Measurements from ENCODE around the gene STK38L.
A peak's percentile ranks its signal among the peaks of the same experiment; 100 is the strongest.

STK38L gene

GRCh38 chr12:27273114-27273513 is 29.0 kb downstream of the STK38L start:
- TF ChIP-seq, protein P1, sequence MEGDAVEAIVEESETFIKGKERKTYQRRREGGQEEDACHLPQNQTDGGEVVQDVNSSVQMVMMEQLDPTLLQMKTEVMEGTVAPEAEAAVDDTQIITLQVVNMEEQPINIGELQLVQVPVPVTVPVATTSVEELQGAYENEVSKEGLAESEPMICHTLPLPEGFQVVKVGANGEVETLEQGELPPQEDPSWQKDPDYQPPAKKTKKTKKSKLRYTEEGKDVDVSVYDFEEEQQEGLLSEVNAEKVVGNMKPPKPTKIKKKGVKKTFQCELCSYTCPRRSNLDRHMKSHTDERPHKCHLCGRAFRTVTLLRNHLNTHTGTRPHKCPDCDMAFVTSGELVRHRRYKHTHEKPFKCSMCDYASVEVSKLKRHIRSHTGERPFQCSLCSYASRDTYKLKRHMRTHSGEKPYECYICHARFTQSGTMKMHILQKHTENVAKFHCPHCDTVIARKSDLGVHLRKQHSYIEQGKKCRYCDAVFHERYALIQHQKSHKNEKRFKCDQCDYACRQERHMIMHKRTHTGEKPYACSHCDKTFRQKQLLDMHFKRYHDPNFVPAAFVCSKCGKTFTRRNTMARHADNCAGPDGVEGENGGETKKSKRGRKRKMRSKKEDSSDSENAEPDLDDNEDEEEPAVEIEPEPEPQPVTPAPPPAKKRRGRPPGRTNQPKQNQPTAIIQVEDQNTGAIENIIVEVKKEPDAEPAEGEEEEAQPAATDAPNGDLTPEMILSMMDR (IDR thresholded peaks at IDR 0.05; ENCODE audit: low read depth, low read length) = no peak
- in situ Hi-C loops (cut with HindIII; ENCODE audit: low sequenced_read_pairs) = no loop called here
- DNase-seq (ENCODE audit: low read depth, low spot score) = no peak

DNA sequence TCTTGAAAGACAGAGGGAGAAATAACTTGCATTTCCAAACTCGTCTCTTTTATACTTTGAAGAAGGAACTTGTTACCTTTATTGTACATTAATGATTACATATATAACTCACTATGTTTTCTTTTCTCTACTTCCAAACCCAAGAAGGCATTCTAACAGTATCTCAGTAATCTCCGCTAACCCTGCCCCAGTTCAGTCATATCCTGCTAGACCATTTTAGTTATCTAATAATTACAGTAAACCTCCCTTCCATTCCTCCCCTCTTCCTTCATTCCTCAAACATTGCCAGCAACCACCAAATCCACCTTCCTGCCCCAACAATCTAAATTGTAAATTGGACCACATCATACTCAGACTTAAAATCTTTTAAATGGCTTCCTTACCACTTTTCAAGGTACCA is 30.6 kb downstream of the STK38L start:
- no peak overlapping the region for H3K4me3 ChIP-seq (ENCODE audit: low read depth, low read length)
- TF ChIP-seq, protein P1 (IDR thresholded peaks at IDR 0.05; ENCODE audit: low read depth, low read length) = no peak
- in situ Hi-C loops (cut with HindIII; ENCODE audit: low sequenced_read_pairs) = no loop called here
- DNase-seq (ENCODE audit: low read depth, low spot score) = no peak

More at GRCh38 chr12:27273114-27273513, 29.0 kb downstream of the STK38L start:
- H3K4me3 ChIP-seq (ENCODE audit: low read depth, low read length) = no peak overlapping the region

- in situ Hi-C loops (cut with HindIII; ENCODE audit: low sequenced_read_pairs) = no loop called here
- DNase-seq (ENCODE audit: low read depth, low spot score) = no peak
Observed at GRCh38 chr12:27276275-27276674, 32.2 kb downstream of the STK38L start.

DNA sequence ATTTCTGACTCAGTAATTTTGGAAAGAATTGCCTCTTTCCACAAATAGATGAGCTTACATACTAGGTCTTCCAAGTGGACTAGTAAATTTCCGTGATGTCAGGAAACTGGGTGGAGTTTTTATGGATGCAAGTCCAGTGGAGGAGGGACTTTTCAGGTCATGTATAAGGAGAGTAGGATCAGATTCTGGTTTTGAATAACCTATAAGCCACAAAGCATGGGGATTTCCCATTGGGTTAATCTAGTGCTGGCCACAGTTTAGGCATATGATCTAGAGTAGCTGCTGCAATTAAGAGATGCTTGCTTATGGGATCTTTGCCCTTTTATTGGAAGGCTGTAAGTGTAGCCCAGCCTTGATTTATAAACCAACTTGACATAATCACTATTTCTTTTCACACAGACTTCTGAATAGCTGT is 33.8 kb downstream of the STK38L start:
- in situ Hi-C loops (cut with HindIII; ENCODE audit: low sequenced_read_pairs) = no loop called here
- TF ChIP-seq, protein P1 (IDR thresholded peaks at IDR 0.05; ENCODE audit: low read depth, low read length) = no peak
- peak; percentile 84 for DNase-seq (ENCODE audit: low read depth, low spot score)
- no peak overlapping the region for H3K4me3 ChIP-seq (ENCODE audit: low read depth, low read length)

More at GRCh38 chr12:27276275-27276674, 32.2 kb downstream of the STK38L start:
- TF ChIP-seq, protein P1 (IDR thresholded peaks at IDR 0.05; ENCODE audit: low read depth, low read length) = no peak
- H3K4me3 ChIP-seq (ENCODE audit: low read depth, low read length) = no peak overlapping the region

DNA sequence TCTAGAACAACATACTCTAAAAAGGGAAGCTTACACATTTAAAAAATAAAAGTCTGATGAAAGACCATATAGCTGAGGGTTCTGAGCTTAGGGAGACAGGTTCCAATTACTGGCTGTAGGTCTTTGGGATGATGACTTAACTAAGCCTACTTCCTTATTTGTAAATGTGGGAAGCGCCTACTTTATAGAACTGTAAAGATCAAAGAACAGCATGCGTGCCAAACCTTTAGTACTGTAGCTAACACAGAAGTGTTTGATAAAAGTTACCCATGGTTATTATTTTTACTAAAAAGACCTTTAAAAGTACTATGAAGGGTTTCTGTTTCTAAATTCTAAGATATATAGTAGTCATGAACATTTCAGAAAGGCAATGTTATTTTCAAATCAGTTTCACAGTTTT is 35.7 kb downstream of the STK38L start:
- TF ChIP-seq, protein P1 (IDR thresholded peaks at IDR 0.05; ENCODE audit: low read depth, low read length) = no peak
- in situ Hi-C loops (cut with HindIII; ENCODE audit: low sequenced_read_pairs) = no loop called here
- DNase-seq (ENCODE audit: low read depth, low spot score) = no peak
- H3K4me3 ChIP-seq (ENCODE audit: low read depth, low read length) = no peak overlapping the region

DNA sequence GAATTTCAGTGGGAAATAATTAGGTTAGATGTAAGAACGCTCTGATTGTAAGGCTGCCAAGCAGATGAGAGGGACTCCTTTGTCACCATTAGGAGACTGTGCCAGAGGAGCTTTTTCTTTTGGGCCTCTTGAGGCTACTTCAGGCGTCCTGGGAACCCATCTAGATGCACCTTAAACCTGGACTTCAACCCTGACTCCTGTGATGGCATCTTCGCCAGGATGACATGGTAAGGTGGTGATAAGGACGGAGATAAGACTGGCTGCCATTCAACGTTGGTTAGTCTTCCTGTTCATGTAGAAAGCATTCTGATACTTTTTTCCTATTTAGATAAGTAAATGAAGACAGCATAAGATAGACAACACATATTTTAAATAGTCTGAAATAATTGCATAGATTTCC is 36.3 kb downstream of the STK38L start:
- H3K4me3 ChIP-seq (ENCODE audit: low read depth, low read length) = no peak overlapping the region
- DNase-seq (ENCODE audit: low read depth, low spot score) = no peak
- in situ Hi-C loops (cut with HindIII; ENCODE audit: low sequenced_read_pairs) = no loop called here
- TF ChIP-seq, protein P1 (IDR thresholded peaks at IDR 0.05; ENCODE audit: low read depth, low read length) = no peak

DNA sequence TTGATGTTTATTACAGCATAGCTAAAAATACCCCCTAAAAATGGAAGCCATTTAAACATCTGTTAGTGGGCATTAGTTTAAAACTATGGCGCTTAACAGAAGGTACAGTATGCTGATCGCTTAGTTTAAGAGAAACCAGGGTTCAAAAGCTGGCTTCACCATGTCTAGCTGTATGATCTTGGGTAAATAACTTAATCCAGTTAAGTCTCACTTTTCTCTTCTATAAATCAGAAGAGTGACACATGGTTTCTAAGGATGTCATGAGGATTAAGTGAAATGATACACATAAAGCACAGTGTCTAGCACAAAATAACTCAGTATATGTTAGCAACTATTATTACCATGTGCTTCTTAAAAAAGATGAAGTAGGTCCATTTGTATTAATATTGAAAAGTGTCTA is 38.7 kb downstream of the STK38L start:
- H3K4me3 ChIP-seq (ENCODE audit: low read depth, low read length) = no peak overlapping the region
- no peak for DNase-seq (ENCODE audit: low read depth, low spot score)
- TF ChIP-seq, protein P1 (IDR thresholded peaks at IDR 0.05; ENCODE audit: low read depth, low read length) = no peak
- in situ Hi-C loops (cut with HindIII; ENCODE audit: low sequenced_read_pairs) = no loop called here
